Measurements from ENCODE around the gene CNR2. TPM values are rescaled to one million over a fixed set of nuclear protein-coding genes. Genes with fewer than 3 reads are reported as not detected.
"Not testable (repeated sequence)": the region's sequence is repeated elsewhere in the genome, so short reads cannot be mapped to it uniquely, and the experiment has no call there.

Gene CNR2
- total and polyA plus RNA-seq, 9 donors, result 0.03 to 0.11 (median 0.10) TPM; not detected in 6

GRCh38 chr1:23903754-23904153, 9.4 kb downstream of the CNR2 start:
- TF ChIP-seq CTCF (IDR thresholded peaks at IDR 0.05) (no peak), EP300 (IDR thresholded peaks at IDR 0.05) (no peak), POLR2A (IDR thresholded peaks at IDR 0.05) (no peak)
- Histone ChIP-seq H3K36me3 (no peaks in the 10 kb centered on the region), H3K27ac (no peak overlapping the region), H3K4me3 (no peak overlapping the region), H3K27me3 (no peaks in the 10 kb centered on the region), H3K4me1 (ENCODE audit: insufficient read depth) (peaks cover 2% of the 10 kb centered on the region), H3K9me3 (no peaks in the 10 kb centered on the region)
- intact Hi-C loops (cut with DNase I), result no loop called here
- WGBS, 3 donors, result 83 to 91% (median 85%) methylated on average over 6 of the region's 6 CpGs
- no peak for DNase-seq

- intact Hi-C loops (cut with DNase I), result no loop called here
- H3K27ac ChIP-seq, result no peak overlapping the region
- H3K9me3 ChIP-seq, result no peaks in the 10 kb centered on the region
- H3K27me3 ChIP-seq, result no peaks in the 10 kb centered on the region
- no peak for DNase-seq
- peaks cover 2% of the 10 kb centered on the region for H3K4me1 ChIP-seq (ENCODE audit: insufficient read depth)
- WGBS, 3 donors, result 13 to 20% (median 16%) methylated on average over 64 to 92 of the region's 92 CpGs
- peak overlapping the region; percentile 26 for H3K4me3 ChIP-seq
- H3K36me3 ChIP-seq, result no peaks in the 10 kb centered on the region
- TF ChIP-seq POLR2A (IDR thresholded peaks at IDR 0.05), result no peak
- TF ChIP-seq CTCF (IDR thresholded peaks at IDR 0.05), result no peak
- TF ChIP-seq EP300 (IDR thresholded peaks at IDR 0.05), result no peak
Observed at GRCh38 chr1:23902321-23903278, 10.6 kb downstream of the CNR2 start.

DNA sequence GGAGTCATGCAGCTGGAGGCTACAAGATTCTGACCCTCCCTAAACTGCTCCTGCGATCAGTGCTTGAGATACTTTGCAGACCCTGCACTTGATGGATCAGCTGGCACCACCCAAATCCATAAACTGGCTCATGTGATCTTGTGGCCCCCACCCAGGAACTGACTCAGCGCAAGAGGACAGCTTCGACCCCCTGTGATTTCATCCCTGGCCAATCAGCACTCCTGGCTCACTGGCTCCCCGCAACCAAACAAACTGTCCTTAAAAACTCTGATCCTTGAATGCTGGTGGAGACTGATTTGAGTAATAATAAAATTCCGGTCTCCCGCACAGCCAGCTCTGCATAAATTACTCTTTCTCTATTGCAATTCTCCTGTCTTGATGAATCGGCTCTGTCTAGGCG, 13.1 kb downstream of the CNR2 start:
- H3K27me3 ChIP-seq; intact Hi-C loops (cut with DNase I); H3K4me1 ChIP-seq (ENCODE audit: insufficient read depth); DNase-seq; H3K27ac ChIP-seq; H3K4me3 ChIP-seq; H3K36me3 ChIP-seq; H3K9me3 ChIP-seq: not testable (repeated sequence)
- 40 to 63% (median 51%) methylated on average over 8 of the region's 8 CpGs for WGBS, 3 donors

GRCh38 chr1:23899070-23899469, 14.1 kb downstream of the CNR2 start:
- TF ChIP-seq CTCF (IDR thresholded peaks at IDR 0.05) (no peak), POLR2A (IDR thresholded peaks at IDR 0.05) (no peak)
- no peaks in the 10 kb centered on the region for H3K36me3 ChIP-seq

DNA sequence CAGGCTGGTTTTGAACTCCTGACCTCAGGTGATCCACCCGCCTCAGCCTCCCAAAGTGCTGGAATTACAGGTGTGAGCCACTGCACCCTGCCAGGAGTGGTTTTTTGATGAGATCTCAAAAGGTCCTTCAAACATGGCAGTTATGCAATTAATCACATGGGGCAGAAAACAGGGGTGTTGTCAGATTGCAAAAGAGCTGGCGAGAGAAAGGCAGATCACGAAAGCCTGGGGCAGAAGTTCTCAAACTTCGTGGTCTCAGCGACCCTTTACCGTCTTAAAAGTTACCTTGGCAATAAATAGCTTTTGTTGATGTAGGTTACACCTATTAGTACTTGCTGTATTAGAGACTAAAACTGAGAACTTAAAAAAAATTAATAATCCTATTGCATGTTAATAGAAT, 16.1 kb downstream of the CNR2 start:
- no peaks in the 10 kb centered on the region for H3K9me3 ChIP-seq
- no peak overlapping the region for H3K4me3 ChIP-seq
- intact Hi-C loops (cut with DNase I), result no loop called here
- no peak for DNase-seq
- no peaks in the 10 kb centered on the region for H3K27me3 ChIP-seq
- no peaks in the 10 kb centered on the region for H3K4me1 ChIP-seq (ENCODE audit: insufficient read depth)
- WGBS, 3 donors, result 82 to 86% (median 85%) methylated on average over 6 of the region's 6 CpGs
- H3K27ac ChIP-seq, result no peak overlapping the region
- TF ChIP-seq CTCF (IDR thresholded peaks at IDR 0.05), result no peak
- no peak for TF ChIP-seq POLR2A (IDR thresholded peaks at IDR 0.05)
- TF ChIP-seq EP300 (IDR thresholded peaks at IDR 0.05), result no peak
- H3K36me3 ChIP-seq, result no peaks in the 10 kb centered on the region

More at GRCh38 chr1:23899070-23899469, 14.1 kb downstream of the CNR2 start:
- no peak for DNase-seq
- no peak overlapping the region for H3K4me3 ChIP-seq
- H3K27me3 ChIP-seq, result no peaks in the 10 kb centered on the region
- H3K27ac ChIP-seq, result no peak overlapping the region
- 70 to 88% (median 74%) methylated on average over 3 of the region's 3 CpGs for WGBS, 3 donors
- H3K4me1 ChIP-seq (ENCODE audit: insufficient read depth), result peaks cover 2% of the 10 kb centered on the region
- intact Hi-C loops (cut with DNase I), result no loop called here
- H3K9me3 ChIP-seq, result no peaks in the 10 kb centered on the region
